Measurements from ENCODE around the gene TTYH3.
A peak's percentile ranks its signal among the peaks of the same experiment; 100 is the strongest.

Gene TTYH3

DNA sequence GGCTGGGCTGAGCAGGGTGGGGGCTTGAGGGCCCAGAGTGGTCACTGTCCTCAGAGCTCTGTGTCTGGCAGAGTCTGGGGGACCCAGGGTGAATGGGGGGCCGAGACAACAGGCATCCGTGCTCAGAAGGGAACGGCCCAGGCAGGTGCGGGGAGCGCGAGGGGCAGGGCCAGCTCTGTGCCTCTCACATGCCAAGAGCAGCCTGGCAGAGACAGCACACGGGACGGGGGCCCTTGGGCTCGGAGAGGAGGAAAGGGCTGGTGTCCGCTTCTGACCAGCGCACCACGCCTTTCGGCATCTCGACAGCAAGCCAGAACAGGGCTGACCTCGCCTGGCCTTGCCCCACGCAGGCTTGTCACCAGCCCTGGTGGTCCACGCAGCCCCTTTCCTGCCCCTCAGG lies 69.6 kb downstream of the TTYH3 start:
- DNase-seq (ENCODE audit: low spot score in 2 of 2), result no peak
- Histone ChIP-seq H3K27me3 (ENCODE audit: low read depth) (peaks cover 17% of the 10 kb centered on the region), H3K9me3 (no peaks in the 10 kb centered on the region), H3K36me3 (replicated peaks) (no peaks in the 10 kb centered on the region), H3K4me1 (no peaks in the 10 kb centered on the region), H3K4me3 (no peak overlapping the region)
- in situ Hi-C loops (cut with MboI; ENCODE audit: low sequenced_read_pairs), result loop anchor here (10.0 kb wide), 1 partner anchor 247 kb away; no protein-coding TSS in a partner anchor

DNA sequence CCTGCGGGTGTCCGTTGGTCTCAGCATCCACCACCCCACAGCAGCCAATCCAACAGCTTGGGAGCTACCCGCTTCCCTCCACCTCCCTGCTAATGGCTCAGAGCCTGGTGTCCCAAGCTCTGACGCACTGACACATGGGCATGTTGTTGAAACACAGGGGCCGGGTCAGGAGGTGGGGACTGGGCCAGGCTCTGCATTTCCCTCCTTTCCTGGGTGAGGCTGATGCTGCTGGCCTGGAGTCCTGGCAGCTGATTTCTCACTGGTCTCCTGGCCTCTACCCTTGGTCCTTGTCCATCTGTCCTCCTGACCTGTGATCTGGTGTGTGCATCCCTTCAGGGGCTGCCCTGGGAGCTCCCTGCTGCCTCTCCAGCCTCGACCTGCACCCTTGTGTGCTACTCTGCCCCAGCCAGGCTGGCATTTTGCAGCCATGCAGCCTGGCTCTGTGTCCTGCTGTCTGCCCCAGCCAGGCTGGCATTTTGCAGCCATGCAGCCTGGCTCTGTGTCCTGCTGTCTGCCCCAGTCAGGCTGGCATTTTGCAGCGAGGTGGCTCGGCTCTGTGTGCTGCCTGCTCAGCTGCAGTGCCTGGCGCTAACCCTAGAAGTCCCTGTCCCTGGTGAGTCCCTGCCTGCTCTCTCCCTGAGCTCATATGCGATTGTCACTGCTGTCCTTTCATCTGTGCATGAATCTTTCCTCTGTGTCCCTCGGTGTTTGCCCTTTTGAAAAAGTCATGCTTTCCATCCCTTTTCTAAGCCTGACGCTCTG lies 70.2 kb downstream of the TTYH3 start:
- Histone ChIP-seq H3K4me3 (no peak overlapping the region), H3K36me3 (replicated peaks) (no peaks in the 10 kb centered on the region), H3K4me1 (no peaks in the 10 kb centered on the region), H3K27me3 (ENCODE audit: low read depth) (peaks cover 17% of the 10 kb centered on the region), H3K9me3 (no peaks in the 10 kb centered on the region)
- DNase-seq (ENCODE audit: low spot score in 2 of 2), result no peak
- in situ Hi-C loops (cut with MboI; ENCODE audit: low sequenced_read_pairs), result loop anchor here (10.0 kb wide), 1 partner anchor 247 kb away; no protein-coding TSS in a partner anchor

GRCh38 chr7:2702594-2702957 lies 70.8 kb downstream of the TTYH3 start:
- Histone ChIP-seq H3K9me3 (no peaks in the 10 kb centered on the region), H3K36me3 (replicated peaks) (no peaks in the 10 kb centered on the region), H3K4me3 (no peak overlapping the region), H3K4me1 (no peaks in the 10 kb centered on the region), H3K27me3 (ENCODE audit: low read depth) (peaks cover 17% of the 10 kb centered on the region)
- in situ Hi-C loops (cut with MboI; ENCODE audit: low sequenced_read_pairs), result loop anchor here (10.0 kb wide), 1 partner anchor 248 kb away; no protein-coding TSS in a partner anchor
- DNase-seq (ENCODE audit: low spot score in 2 of 2), result no peak

- Histone ChIP-seq H3K27me3 (ENCODE audit: low read depth) (no peaks in the 10 kb centered on the region), H3K4me1 (no peaks in the 10 kb centered on the region), H3K9me3 (no peaks in the 10 kb centered on the region), H3K36me3 (replicated peaks) (no peaks in the 10 kb centered on the region), H3K4me3 (no peak overlapping the region)
- in situ Hi-C loops (cut with MboI; ENCODE audit: low sequenced_read_pairs), result loop anchor here (10.0 kb wide), 1 partner anchor 251 kb away; no protein-coding TSS in a partner anchor
- no peak for DNase-seq (ENCODE audit: low spot score in 2 of 2)
Measured at GRCh38 chr7:2705371-2706096, 73.7 kb downstream of the TTYH3 start.

GRCh38 chr7:2706685-2707126 lies 74.9 kb downstream of the TTYH3 start:
- no peak overlapping the region for H3K4me3 ChIP-seq
- in situ Hi-C loops (cut with MboI; ENCODE audit: low sequenced_read_pairs), result loop anchor here (10.0 kb wide), 1 partner anchor 252 kb away; no protein-coding TSS in a partner anchor
- H3K9me3 ChIP-seq, result no peaks in the 10 kb centered on the region
- no peaks in the 10 kb centered on the region for H3K36me3 ChIP-seq (replicated peaks)
- no peaks in the 10 kb centered on the region for H3K27me3 ChIP-seq (ENCODE audit: low read depth)
- H3K4me1 ChIP-seq, result no peaks in the 10 kb centered on the region
- DNase-seq (ENCODE audit: low spot score in 2 of 2), result no peak

GRCh38 chr7:2707481-2707880 lies 75.7 kb downstream of the TTYH3 start:
- Histone ChIP-seq H3K9me3 (no peaks in the 10 kb centered on the region), H3K36me3 (replicated peaks) (no peaks in the 10 kb centered on the region), H3K4me3 (no peak overlapping the region), H3K4me1 (no peaks in the 10 kb centered on the region), H3K27me3 (ENCODE audit: low read depth) (no peaks in the 10 kb centered on the region)
- in situ Hi-C loops (cut with MboI; ENCODE audit: low sequenced_read_pairs), result loop anchor here (10.0 kb wide), 1 partner anchor 253 kb away; no protein-coding TSS in a partner anchor
- DNase-seq (ENCODE audit: low spot score in 2 of 2), result no peak

DNA sequence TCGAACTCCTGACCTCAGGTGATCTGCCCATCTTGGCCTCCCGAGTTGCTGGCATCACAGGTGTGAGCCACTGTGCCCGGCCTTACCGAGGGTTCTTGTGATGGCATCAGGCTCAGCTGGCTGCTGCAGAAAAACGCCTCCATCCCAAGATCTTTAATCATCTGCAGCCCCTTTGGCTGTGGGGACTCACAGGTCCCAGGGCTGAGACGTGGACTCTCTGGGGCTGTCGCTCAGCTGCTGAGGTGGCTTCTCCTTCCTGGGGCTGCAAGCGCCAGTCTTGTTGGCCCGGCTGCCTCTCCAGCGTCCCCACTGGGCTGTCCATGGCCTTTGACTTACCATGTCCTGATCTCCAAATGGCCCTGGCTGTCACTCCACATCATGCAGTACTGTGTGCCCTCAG lies 76.3 kb downstream of the TTYH3 start:
- Histone ChIP-seq H3K4me3 (no peak overlapping the region), H3K36me3 (replicated peaks) (no peaks in the 10 kb centered on the region), H3K9me3 (no peaks in the 10 kb centered on the region), H3K4me1 (no peaks in the 10 kb centered on the region), H3K27me3 (ENCODE audit: low read depth) (no peaks in the 10 kb centered on the region)
- no peak for DNase-seq (ENCODE audit: low spot score in 2 of 2)
- in situ Hi-C loops (cut with MboI; ENCODE audit: low sequenced_read_pairs), result loop anchor here (10.0 kb wide), 1 partner anchor 253 kb away; no protein-coding TSS in a partner anchor

DNA sequence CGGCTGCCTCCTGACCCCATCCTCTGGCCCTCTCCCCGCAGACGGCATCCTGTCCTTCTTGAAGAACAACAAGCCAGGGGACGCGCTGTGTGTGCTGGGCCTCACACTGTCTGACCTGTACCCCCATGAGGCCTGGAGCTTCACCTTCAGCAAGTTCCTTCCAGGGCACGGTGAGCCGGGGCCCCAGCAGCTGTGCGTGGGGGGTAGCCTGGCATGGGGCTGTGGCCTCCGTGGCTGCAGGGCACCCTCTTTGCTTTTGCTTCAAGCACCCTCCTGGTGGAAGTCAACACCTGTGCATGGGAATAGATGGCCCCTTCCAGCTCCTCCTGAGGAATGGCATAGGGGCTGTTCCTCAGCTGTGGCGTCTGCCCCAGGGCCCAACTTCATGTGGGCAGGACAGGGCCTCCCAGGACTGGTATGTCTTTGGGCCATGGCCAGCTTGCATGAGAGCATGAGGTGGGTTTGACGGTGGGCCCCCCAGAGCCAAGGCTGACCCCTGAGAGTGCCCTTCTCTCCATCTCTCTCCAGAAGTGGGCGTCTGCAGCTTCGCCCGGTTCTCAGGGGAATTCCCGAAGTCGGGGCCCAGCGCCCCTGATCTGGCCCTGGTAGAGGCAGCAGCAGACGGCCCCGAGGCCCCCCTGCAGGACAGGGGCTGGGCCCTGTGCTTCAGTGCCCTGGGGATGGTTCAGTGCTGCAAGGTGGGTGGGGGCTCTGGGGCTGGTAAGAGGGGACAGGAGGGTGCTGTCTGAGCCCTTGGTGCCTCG lies 76.9 kb downstream of the TTYH3 start:
- no peak for DNase-seq (ENCODE audit: low spot score in 2 of 2)
- in situ Hi-C loops (cut with MboI; ENCODE audit: low sequenced_read_pairs), result loop anchor here (10.0 kb wide), 1 partner anchor 254 kb away; no protein-coding TSS in a partner anchor

DNA sequence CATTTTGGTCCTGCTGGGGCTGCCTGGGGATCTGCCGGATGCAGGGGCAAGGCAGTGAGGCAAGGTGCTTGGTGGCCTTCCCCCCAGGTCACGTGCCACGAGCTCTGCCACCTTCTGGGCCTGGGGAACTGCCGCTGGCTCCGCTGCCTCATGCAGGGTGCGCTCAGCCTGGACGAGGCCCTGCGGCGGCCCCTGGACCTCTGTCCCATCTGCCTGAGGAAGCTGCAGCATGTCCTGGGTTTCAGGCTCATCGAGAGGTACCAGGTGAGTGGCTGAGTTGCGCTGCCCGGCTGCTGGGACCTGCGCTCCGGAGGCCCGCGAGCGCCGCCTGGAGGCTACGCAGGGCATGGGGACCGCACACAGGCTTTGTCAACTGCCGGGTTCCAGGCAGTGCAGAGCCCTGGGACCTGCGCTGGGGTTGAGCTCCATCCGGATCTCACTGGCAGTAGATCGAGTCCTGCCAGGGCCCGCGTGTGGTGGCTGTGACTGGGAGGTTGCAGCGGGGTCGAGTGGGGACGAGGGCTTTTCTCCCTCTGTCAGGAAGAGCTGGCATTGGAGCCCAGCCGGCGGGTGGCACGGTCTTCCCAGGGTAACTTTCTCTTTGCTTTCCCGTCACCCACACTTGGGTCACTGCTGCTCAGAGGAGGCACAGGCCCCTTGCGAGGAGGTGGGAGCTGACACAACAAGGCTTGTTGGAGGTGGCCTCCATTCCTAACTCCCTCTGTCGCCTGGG lies 77.9 kb downstream of the TTYH3 start:
- H3K9me3 ChIP-seq, result no peaks in the 10 kb centered on the region
- no peaks in the 10 kb centered on the region for H3K36me3 ChIP-seq (replicated peaks)
- H3K27me3 ChIP-seq (ENCODE audit: low read depth), result no peaks in the 10 kb centered on the region
- no peak overlapping the region for H3K4me3 ChIP-seq
- in situ Hi-C loops (cut with MboI; ENCODE audit: low sequenced_read_pairs), result loop anchor here (10.0 kb wide), 1 partner anchor 255 kb away; no protein-coding TSS in a partner anchor
- H3K4me1 ChIP-seq, result no peaks in the 10 kb centered on the region
- peak; percentile 59 to 85 for DNase-seq (ENCODE audit: low spot score in 2 of 2)

More for the DNA sequence above, 76.9 kb downstream of the TTYH3 start:
- Histone ChIP-seq H3K9me3 (no peaks in the 10 kb centered on the region), H3K4me1 (no peaks in the 10 kb centered on the region), H3K27me3 (ENCODE audit: low read depth) (no peaks in the 10 kb centered on the region), H3K4me3 (no peak overlapping the region), H3K36me3 (replicated peaks) (no peaks in the 10 kb centered on the region)

- no peaks in the 10 kb centered on the region for H3K4me1 ChIP-seq
- no peaks in the 10 kb centered on the region for H3K36me3 ChIP-seq (replicated peaks)
- in situ Hi-C loops (cut with MboI; ENCODE audit: low sequenced_read_pairs), result no loop called here
- DNase-seq (ENCODE audit: low spot score in 2 of 2), result no peak
- no peaks in the 10 kb centered on the region for H3K27me3 ChIP-seq (ENCODE audit: low read depth)
- no peaks in the 10 kb centered on the region for H3K9me3 ChIP-seq
- H3K4me3 ChIP-seq, result no peak overlapping the region
Measured at GRCh38 chr7:2710286-2710655, 78.5 kb downstream of the TTYH3 start.

- no peaks in the 10 kb centered on the region for H3K4me1 ChIP-seq
- in situ Hi-C loops (cut with MboI; ENCODE audit: low sequenced_read_pairs), result no loop called here
- no peak overlapping the region for H3K4me3 ChIP-seq
- no peaks in the 10 kb centered on the region for H3K36me3 ChIP-seq (replicated peaks)
- H3K9me3 ChIP-seq, result no peaks in the 10 kb centered on the region
- H3K27me3 ChIP-seq (ENCODE audit: low read depth), result no peaks in the 10 kb centered on the region
- DNase-seq (ENCODE audit: low spot score in 2 of 2), result no peak
Measured at GRCh38 chr7:2710901-2711551, 79.2 kb downstream of the TTYH3 start.

DNA sequence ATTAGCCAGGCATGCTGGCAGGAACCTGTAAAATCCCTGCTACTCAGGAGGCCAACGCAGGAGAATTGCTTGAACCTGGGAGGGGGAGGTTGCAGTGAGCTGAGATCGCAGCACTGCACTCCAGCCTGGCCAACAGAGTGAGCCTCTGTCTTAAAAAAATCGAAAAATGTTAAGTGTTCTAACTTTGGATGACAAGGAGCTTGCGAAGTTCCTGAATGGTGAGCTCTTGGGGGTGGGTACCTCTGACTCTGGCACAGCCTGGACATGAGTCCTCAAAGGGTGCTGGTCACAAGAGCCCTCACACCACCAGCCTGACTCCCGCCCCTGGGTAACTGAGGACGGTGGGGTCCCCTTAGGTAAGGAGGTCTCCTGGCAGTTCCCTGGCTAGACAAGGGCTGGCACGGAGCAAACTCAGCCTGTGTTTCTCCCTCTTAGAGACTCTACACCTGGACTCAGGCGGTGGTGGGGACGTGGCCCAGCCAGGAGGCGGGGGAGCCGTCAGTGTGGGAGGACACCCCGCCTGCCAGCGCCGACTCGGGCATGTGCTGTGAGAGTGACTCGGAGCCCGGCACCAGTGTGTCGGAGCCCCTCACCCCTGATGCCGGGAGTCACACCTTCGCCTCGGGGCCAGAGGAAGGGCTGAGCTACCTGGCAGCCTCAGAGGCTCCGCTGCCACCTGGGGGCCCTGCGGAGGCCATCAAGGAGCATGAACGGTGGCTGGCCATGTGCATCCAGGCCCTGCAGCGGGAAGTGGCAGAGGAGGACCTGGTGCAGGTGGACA lies 80.3 kb downstream of the TTYH3 start:
- Histone ChIP-seq H3K27me3 (ENCODE audit: low read depth) (no peaks in the 10 kb centered on the region), H3K4me3 (no peak overlapping the region), H3K36me3 (replicated peaks) (no peaks in the 10 kb centered on the region), H3K9me3 (no peaks in the 10 kb centered on the region), H3K4me1 (no peaks in the 10 kb centered on the region)
- in situ Hi-C loops (cut with MboI; ENCODE audit: low sequenced_read_pairs), result no loop called here
- no peak for DNase-seq (ENCODE audit: low spot score in 2 of 2)

All from HAP-1 (cell line).